H1 (cell line): Measurements from ENCODE around the gene BGLAP. TPM values are rescaled to one million over a fixed set of nuclear protein-coding genes. Genes with fewer than 3 reads are reported as not detected.

Experiments used
- CTCF ChIA-PET: fragments of 300-600 bp; sonication (Branson Sonifier 250); formaldehyde crosslinking; loops from one replicate; lab custom pipeline; 2021; ENCODE audit not compliant: partially characterized antibody; lab: Charles Lee
- POLR2A ChIA-PET: fragments of 300-600 bp; sonication (Branson Sonifier 250); formaldehyde crosslinking; loops from one replicate; lab custom pipeline; 2021; ENCODE audit warnings: inconsistent platforms; ENCODE audit not compliant: partially characterized antibody; lab: Charles Lee
- DNase-seq, 2 experiments: peaks; one replicate each; pipeline versions ENCODE4 v3.0.0 to v3.0.0-alpha.2; 2010 to 2022; ENCODE audit warnings: low spot score in 2 of 2, low read depth in 1 of 2, mixed read lengths in 1 of 2
- FAIRE-seq: peaks from 2 replicates; lab custom pipeline; 2011; peaks lifted over from hg19 to GRCh38; lab: Jason Lieb, UNC
- H2AFZ ChIP-seq: 2 replicates; pipeline ENCODE4 v1.8.1; 2012; ENCODE audit warnings: low read length, inconsistent platforms
- H2AK5ac ChIP-seq: 2 replicates; pipeline ENCODE4 v1.6.1; 2013; ENCODE audit warnings: low read depth, low read length
- H2BK120ac ChIP-seq: replicated peaks from 2 replicates; pipeline ENCODE3; 2013; ENCODE audit warnings: low read depth, low read length, inconsistent platforms
- H2BK12ac ChIP-seq: 2 replicates; pipeline ENCODE4 v1.6.1; 2013; ENCODE audit warnings: low read depth, low read length
- H2BK15ac ChIP-seq: 2 replicates; pipeline ENCODE4 v1.6.1; 2013; ENCODE audit warnings: low read length
- H2BK20ac ChIP-seq: 2 replicates; pipeline ENCODE4 v1.6.1; 2013; ENCODE audit warnings: low read length
- H2BK5ac ChIP-seq: 2 replicates; pipeline ENCODE4 v1.6.1; 2013; ENCODE audit warnings: low read depth, low read length
- H3K14ac ChIP-seq: 2 replicates; pipeline ENCODE4 v1.6.1; 2013; ENCODE audit warnings: inconsistent platforms; ENCODE audit not compliant: insufficient read length
- H3K18ac ChIP-seq: 2 replicates; pipeline ENCODE4 v1.6.1; 2013; ENCODE audit warnings: low read length; ENCODE audit errors: extremely low read depth
- H3K23ac ChIP-seq: 2 replicates; pipeline ENCODE4 v1.6.1; 2013; ENCODE audit warnings: inconsistent platforms; ENCODE audit not compliant: insufficient read length
- H3K23me2 ChIP-seq: 2 replicates; pipeline ENCODE4 v1.6.1; 2013; ENCODE audit warnings: low read depth, low read length
- H3K27ac ChIP-seq: 2 replicates; pipeline ENCODE4 v1.6.1; 2011; ENCODE audit warnings: low read depth, low read length, inconsistent platforms
- H3K27me3 ChIP-seq, 4 experiments: replicated peaks in 1 of 4; 1 replicate in 1 of 4; 2 replicates in 3 of 4; pipeline versions ENCODE4 v1.6.1 to v1.8.1; 2011 to 2013; ENCODE audit warnings: low read length in 3 of 4, mild to moderate bottlenecking in 3 of 4, inconsistent platforms in 2 of 4, mixed read lengths in 2 of 4, moderate library complexity in 1 of 4; ENCODE audit not compliant: control insufficient read depth in 3 of 4, insufficient read depth in 3 of 4; ENCODE audit errors: extremely low read depth in 1 of 4
- H3K36me3 ChIP-seq, 4 experiments: 2 replicates each; pipeline versions ENCODE4 v1.6.1 to v1.8.1; 2011 to 2013; ENCODE audit warnings: mild to moderate bottlenecking in 4 of 4, low read length in 3 of 4, moderate library complexity in 2 of 4, control low read depth in 1 of 4, inconsistent platforms in 1 of 4; ENCODE audit not compliant: insufficient read depth in 4 of 4, control insufficient read depth in 2 of 4
- H3K4ac ChIP-seq: replicated peaks from 2 replicates; pipeline ENCODE3; 2013; ENCODE audit warnings: low read length, low read depth, mixed read lengths, inconsistent platforms; ENCODE audit not compliant: insufficient read length
- H3K4me1 ChIP-seq, 4 experiments: replicated peaks in 1 of 4; 1 replicate in 1 of 4; 2 replicates in 3 of 4; pipeline versions ENCODE4 v1.6.1 to v1.8.1; 2011 to 2013; ENCODE audit warnings: low read length in 3 of 4, inconsistent platforms in 2 of 4, mixed read lengths in 1 of 4; ENCODE audit not compliant: insufficient read depth in 4 of 4, control insufficient read depth in 3 of 4
- H3K4me2 ChIP-seq, 2 experiments: 2 replicates each; pipeline versions ENCODE4 v1.6.1 to v1.8.1; 2011 to 2013; ENCODE audit warnings: low read depth in 2 of 2, low read length in 2 of 2, control low read depth in 1 of 2, inconsistent platforms in 1 of 2, mild to moderate bottlenecking in 1 of 2; ENCODE audit not compliant: insufficient read depth in 1 of 2
- H3K4me3 ChIP-seq, 4 experiments: fragments of 200-600, 300-600 bp in 1 of 4; sonication (generic), shearing (Covaris generic), sonication (Bioruptor Twin) in 1 of 4; 2 replicates each; pipeline versions ENCODE4 v1.5.1 to v1.8.1; 2011 to 2016; ENCODE audit warnings: low read length in 4 of 4, low read depth in 3 of 4, control low read depth in 2 of 4, inconsistent platforms in 2 of 4, mild to moderate bottlenecking in 2 of 4, mixed read lengths in 1 of 4, moderate library complexity in 1 of 4; ENCODE audit not compliant: insufficient read depth in 2 of 4; ENCODE audit errors: extremely low read depth in 1 of 4
- H3K56ac ChIP-seq: replicated peaks from 2 replicates; pipeline ENCODE3; 2013; ENCODE audit warnings: low read depth, mild to moderate bottlenecking, mixed read lengths, low read length, inconsistent platforms; ENCODE audit not compliant: insufficient read length
- H3K79me1 ChIP-seq: 2 replicates; pipeline ENCODE4 v1.6.1; 2013; ENCODE audit warnings: low read depth, low read length, control low read depth
- H3K79me2 ChIP-seq, 2 experiments: 2 replicates each; pipeline versions ENCODE4 v1.6.1 to v1.8.1; 2012 to 2013; ENCODE audit warnings: low read length in 2 of 2, mild to moderate bottlenecking in 2 of 2, inconsistent platforms in 1 of 2; ENCODE audit not compliant: insufficient read depth in 2 of 2, control insufficient read depth in 1 of 2
- H3K9ac ChIP-seq, 4 experiments: replicated peaks in 1 of 4; 1 replicate in 1 of 4; 2 replicates in 3 of 4; pipeline versions ENCODE4 v1.6.1 to v1.8.1; 2011 to 2013; ENCODE audit warnings: low read depth in 3 of 4, low read length in 3 of 4, control low read depth in 2 of 4, mild to moderate bottlenecking in 2 of 4, moderate library complexity in 2 of 4, inconsistent platforms in 1 of 4; ENCODE audit errors: extremely low read depth in 1 of 4
- H3K9me3 ChIP-seq, 2 experiments: 2 replicates each; pipeline versions ENCODE4 v1.6.1 to v1.8.1; 2012 to 2013; ENCODE audit warnings: mild to moderate bottlenecking in 2 of 2, moderate library complexity in 2 of 2, control low read depth in 1 of 2, inconsistent platforms in 1 of 2, low read depth in 1 of 2, low read length in 1 of 2, mixed read lengths in 1 of 2; ENCODE audit not compliant: insufficient read depth in 2 of 2
- H4K20me1 ChIP-seq, 2 experiments: replicated peaks in 1 of 2; 2 replicates each; pipeline versions ENCODE3 to v1.8.1; 2011 to 2013; ENCODE audit warnings: inconsistent platforms in 2 of 2, low read length in 2 of 2, mild to moderate bottlenecking in 1 of 2; ENCODE audit not compliant: insufficient read depth in 2 of 2, control insufficient read depth in 1 of 2
- H4K5ac ChIP-seq: 2 replicates; pipeline ENCODE4 v1.6.1; 2013; ENCODE audit warnings: low read length, low read depth, mixed read lengths, inconsistent platforms; ENCODE audit not compliant: insufficient read length
- H4K8ac ChIP-seq: 2 replicates; pipeline ENCODE4 v1.8.0; 2013; ENCODE audit warnings: mild to moderate bottlenecking, moderate library complexity, low read length, inconsistent platforms; ENCODE audit not compliant: insufficient read depth; ENCODE audit errors: extremely low read depth
- H4K91ac ChIP-seq: replicated peaks from 2 replicates; pipeline ENCODE3; 2013; ENCODE audit warnings: low read length, mixed read lengths, inconsistent platforms; ENCODE audit not compliant: insufficient read length
- EP300 ChIP-seq, 2 experiments: IDR thresholded peaks; 1 replicate in 1 of 2; 2 replicates in 1 of 2; pipeline ENCODE4 v1.6.1; 2011 to 2012; ENCODE audit warnings: low read depth in 2 of 2, low read length in 2 of 2, mild to moderate bottlenecking in 2 of 2, borderline replicate concordance in 1 of 2, inconsistent platforms in 1 of 2, moderate library complexity in 1 of 2
- PHF8 ChIP-seq: fragments of 200-600 bp; sonication (generic); conservative IDR thresholded peaks from 2 replicates; pipeline ENCODE4 v1.7.1; 2012; ENCODE audit warnings: low read depth, mild to moderate bottlenecking, inconsistent platforms, low read length, moderate library complexity
- TEAD4 ChIP-seq: IDR thresholded peaks from 2 replicates; pipeline ENCODE4 v1.6.1; 2012; ENCODE audit warnings: low read depth, low read length, inconsistent platforms, mixed read lengths
- WGBS, 2 experiments: shearing (Covaris generic) in 1 of 2; methylation state at CpG; one replicate each; pipeline versions ENCODE4 v1.1.6 to v1.1.7; 2013 to 2015; ENCODE audit warnings: low lambda C conversion rate in 2 of 2, mixed read lengths in 2 of 2, inconsistent platforms in 1 of 2, low coverage in 1 of 2, missing lambda C conversion rate in 1 of 2; ENCODE audit not compliant: insufficient replicate concordance in 2 of 2, insufficient coverage in 1 of 2, insufficient read length in 1 of 2; ENCODE audit errors: extremely low coverage in 1 of 2, missing lambda C conversion rate in 1 of 2; 5-methylcytosine and 5-hydroxymethylcytosine counted together
- polyA plus RNA-seq, 7 experiments: library from polyadenylated mRNA; depleted of rRNA in 3 of 7; stranded (reverse) in 5 of 7; unstranded in 2 of 7; fragments of >200 nt in 5 of 7; fragments of 200-250 nt in 2 of 7; gene quantifications; 1 replicate in 5 of 7; 2 replicates in 1 of 7; 4 replicates in 1 of 7; pipeline versions ENCODE4 v1.2.1 to v1.2.3, GENCODE V29; 2011 to 2013; ENCODE audit warnings: missing spikeins in 2 of 7, mixed read lengths in 2 of 7
- total RNA-seq: library from RNA; stranded (reverse); fragmentation: NEBNext Ultra II Directional; extraction: Animal tissue kit (Norgen Biotek cat#: 25700); gene quantifications from 2 replicates; pipeline ENCODE4 v1.2.1, GENCODE V29; 2021
- TF ChIP-seq, protein P1 (sequence below): IDR thresholded peaks from 2 replicates; pipeline ENCODE4 v1.6.1; 2012; ENCODE audit warnings: inconsistent platforms
- TF ChIP-seq, protein P2 (sequence below), 3 experiments: IDR thresholded peaks; 1 replicate in 2 of 3; 2 replicates in 1 of 3; pipeline versions ENCODE4 v1.5.1 to v1.6.1; 2011; ENCODE audit warnings: low read length in 3 of 3, mild to moderate bottlenecking in 3 of 3, inconsistent platforms in 2 of 3, low read depth in 1 of 3, moderate library complexity in 1 of 3; ENCODE audit not compliant: insufficient read depth in 1 of 3; ENCODE audit errors: control extremely low read depth in 1 of 3

The BGLAP gene
- total and polyA plus RNA-seq, 2 of the 8 experiments (the other 6 are each of a cell fraction or from before 2014, with no cell fraction given), result 1.2 to 1.5 TPM

- POLR2A ChIA-PET, result interaction anchor here (0.6 to 6.6 kb wide), 7 partner anchors 12 to 85 kb away, joined by 3 to 49 read pairs (median 3); partner anchors contain the start of gene PMF1
- peaks cover 11 to 34% (median 17%) of the 10 kb centered on the region in 4 experiments for H3K36me3 ChIP-seq
- TF ChIP-seq, protein P1, sequence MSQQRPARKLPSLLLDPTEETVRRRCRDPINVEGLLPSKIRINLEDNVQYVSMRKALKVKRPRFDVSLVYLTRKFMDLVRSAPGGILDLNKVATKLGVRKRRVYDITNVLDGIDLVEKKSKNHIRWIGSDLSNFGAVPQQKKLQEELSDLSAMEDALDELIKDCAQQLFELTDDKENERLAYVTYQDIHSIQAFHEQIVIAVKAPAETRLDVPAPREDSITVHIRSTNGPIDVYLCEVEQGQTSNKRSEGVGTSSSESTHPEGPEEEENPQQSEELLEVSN, result no peak
- TF ChIP-seq PHF8 (no peak), EP300 (IDR thresholded peaks at IDR 0.05; ENCODE audit: borderline replicate concordance in 1 of 2, low read depth in 2 of 2, low read length in 2 of 2) (no peak), TEAD4 (no peak)
- TF ChIP-seq, protein P2, sequence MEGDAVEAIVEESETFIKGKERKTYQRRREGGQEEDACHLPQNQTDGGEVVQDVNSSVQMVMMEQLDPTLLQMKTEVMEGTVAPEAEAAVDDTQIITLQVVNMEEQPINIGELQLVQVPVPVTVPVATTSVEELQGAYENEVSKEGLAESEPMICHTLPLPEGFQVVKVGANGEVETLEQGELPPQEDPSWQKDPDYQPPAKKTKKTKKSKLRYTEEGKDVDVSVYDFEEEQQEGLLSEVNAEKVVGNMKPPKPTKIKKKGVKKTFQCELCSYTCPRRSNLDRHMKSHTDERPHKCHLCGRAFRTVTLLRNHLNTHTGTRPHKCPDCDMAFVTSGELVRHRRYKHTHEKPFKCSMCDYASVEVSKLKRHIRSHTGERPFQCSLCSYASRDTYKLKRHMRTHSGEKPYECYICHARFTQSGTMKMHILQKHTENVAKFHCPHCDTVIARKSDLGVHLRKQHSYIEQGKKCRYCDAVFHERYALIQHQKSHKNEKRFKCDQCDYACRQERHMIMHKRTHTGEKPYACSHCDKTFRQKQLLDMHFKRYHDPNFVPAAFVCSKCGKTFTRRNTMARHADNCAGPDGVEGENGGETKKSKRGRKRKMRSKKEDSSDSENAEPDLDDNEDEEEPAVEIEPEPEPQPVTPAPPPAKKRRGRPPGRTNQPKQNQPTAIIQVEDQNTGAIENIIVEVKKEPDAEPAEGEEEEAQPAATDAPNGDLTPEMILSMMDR (IDR thresholded peaks at IDR 0.05; ENCODE audit: control extremely low read depth in 1 of 3, insufficient read depth in 1 of 3, low read depth in 1 of 3, low read length in 3 of 3), result no peak
Measured at GRCh38 chr1:156226116-156226538, 15.9 kb upstream of the BGLAP start.

More at GRCh38 chr1:156226116-156226538, 15.9 kb upstream of the BGLAP start:
- FAIRE-seq (no peak), DNase-seq (no peak)
- H4K91ac ChIP-seq, result no peak overlapping the region
- no peak overlapping the region for H3K23ac ChIP-seq
- no peaks in the 10 kb centered on the region for H3K27me3 ChIP-seq
- no peak overlapping the region for H4K8ac ChIP-seq
- H3K9me3 ChIP-seq, result no peaks in the 10 kb centered on the region
- H3K27ac ChIP-seq, result no peak overlapping the region
- H3K56ac ChIP-seq, result no peak overlapping the region
- no peaks in the 10 kb centered on the region for H3K4me1 ChIP-seq
- CTCF ChIA-PET, result interaction anchor here (1.0 to 47.2 kb wide), 18 partner anchors 8 to 135 kb away, joined by 3 to 1265 read pairs (median 8); partner anchors contain the start of genes PMF1, SEMA4A and SLC25A44
- H2BK5ac ChIP-seq, result no peak overlapping the region
- H2BK120ac ChIP-seq, result no peak overlapping the region
- no peak overlapping the region for H4K5ac ChIP-seq
- no peak overlapping the region for H2BK12ac ChIP-seq
- H3K4me2 ChIP-seq, result no peak overlapping the region
- no peak overlapping the region for H2BK15ac ChIP-seq
- H2AK5ac ChIP-seq, result no peak overlapping the region
- peaks cover 0 to 7% of the 10 kb centered on the region in 2 experiments for H4K20me1 ChIP-seq
- peaks cover 13% of the 10 kb centered on the region for H3K79me1 ChIP-seq
- H3K23me2 ChIP-seq, result no peaks in the 10 kb centered on the region
- H2BK20ac ChIP-seq, result no peak overlapping the region
- WGBS, 2 experiments, result 95% methylated on average over 2 of the region's 2 CpGs; no CpG with 5 or more reads in 1 of the 2 experiments
- H2AFZ ChIP-seq, result no peak overlapping the region
- H3K9ac ChIP-seq, result no peak overlapping the region
- no peak overlapping the region for H3K4me3 ChIP-seq
- 0 out of 4 replicates have a peak, but pooled peaks cover 0 to 8% of the 10 kb centered on the region in 2 experiments for H3K79me2 ChIP-seq
- no peak overlapping the region for H3K4ac ChIP-seq
- no peak overlapping the region for H3K14ac ChIP-seq
- H3K18ac ChIP-seq, result no peak overlapping the region
